GM21528 (cell line): Measurements from ENCODE around the gene CCNL2.

ENCODE experiments used
- ATAC-seq: cut with Tn5 transposase; IDR thresholded peaks from one replicate; pipeline ENCODE4 v1.9.1; 2021; ENCODE audit warnings: mild to moderate bottlenecking, moderate library complexity; ENCODE audit not compliant: unreplicated experiment, low FRiP score

CCNL2 gene

GRCh38 chr1:1347026-1347595 lies 52.0 kb downstream of the CCNL2 start:
- no peak for ATAC-seq

GRCh38 chr1:1346501-1346890 lies 52.6 kb downstream of the CCNL2 start:
- no peak for ATAC-seq

GRCh38 chr1:1345860-1346500 lies 53.2 kb downstream of the CCNL2 start:
- ATAC-seq = no peak

GRCh38 chr1:1345384-1345783 lies 53.8 kb downstream of the CCNL2 start:
- ATAC-seq = no peak

GRCh38 chr1:1344655-1345361 lies 54.3 kb downstream of the CCNL2 start:
- no peak for ATAC-seq

- no peak for ATAC-seq
Observed at GRCh38 chr1:1343811-1344421, 55.2 kb downstream of the CCNL2 start.

- ATAC-seq = no peak
Observed at GRCh38 chr1:1342584-1343115, 56.5 kb downstream of the CCNL2 start.

- ATAC-seq = no peak
Observed at GRCh38 chr1:1342061-1342562, 57.0 kb downstream of the CCNL2 start.

GRCh38 chr1:1341549-1342021 lies 57.5 kb downstream of the CCNL2 start:
- ATAC-seq = no peak

GRCh38 chr1:1340791-1341548 lies 58.2 kb downstream of the CCNL2 start:
- ATAC-seq = no peak

GRCh38 chr1:1340185-1340584 lies 59.0 kb downstream of the CCNL2 start:
- ATAC-seq = no peak

- ATAC-seq = no peak
Observed at GRCh38 chr1:1338278-1338677, 60.9 kb downstream of the CCNL2 start.

- ATAC-seq = no peak
Observed at GRCh38 chr1:1337793-1338147, 61.4 kb downstream of the CCNL2 start.

GRCh38 chr1:1336931-1337792 lies 62.0 kb downstream of the CCNL2 start:
- no peak for ATAC-seq

- ATAC-seq = no peak
Observed at GRCh38 chr1:1336446-1336845, 62.7 kb downstream of the CCNL2 start.

GRCh38 chr1:1335792-1336248 lies 63.3 kb downstream of the CCNL2 start:
- ATAC-seq = no peak
